M059J (cell line): Measurements from ENCODE around the gene MPRIP. TPM values are rescaled to one million over a fixed set of nuclear protein-coding genes. Genes with fewer than 3 reads are reported as not detected.

Source experiments
- DNase-seq: peaks from one replicate; pipeline ENCODE4 v3.0.0-alpha.2; 2012; ENCODE audit warnings: low read depth
- total RNA-seq: library from RNA; depleted of rRNA; stranded (reverse); fragments of >200 nt; shearing (Covaris generic); gene quantifications from 2 replicates; pipeline ENCODE4 v1.2.3, GENCODE V29; 2014

MPRIP gene
- total RNA-seq, 1 experiment from 2014 or later, result 127 TPM

DNA sequence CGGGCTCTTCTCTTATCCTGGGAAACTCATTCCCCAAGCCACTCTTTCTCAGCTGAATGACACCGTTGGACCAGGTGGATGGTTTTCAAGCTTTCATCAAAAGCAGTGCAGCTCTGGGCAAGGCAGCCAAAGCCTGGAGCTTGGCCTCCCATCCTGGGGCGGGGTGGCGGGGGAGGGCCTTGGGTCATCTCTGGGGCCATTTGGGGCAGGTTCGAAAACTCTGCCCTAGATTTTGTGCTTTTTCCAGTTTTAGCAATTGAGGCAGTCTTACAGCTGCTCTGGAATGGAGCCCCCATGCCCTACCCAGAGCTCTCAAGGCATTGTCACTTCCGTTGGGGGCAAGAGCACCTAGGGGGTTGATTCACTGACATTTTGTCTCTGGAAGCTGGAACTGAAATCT is 9.1 kb downstream of the MPRIP start:
- no peak for DNase-seq

GRCh38 chr17:17051791-17052461 is 9.7 kb downstream of the MPRIP start:
- DNase-seq, result peak; percentile 95

DNA sequence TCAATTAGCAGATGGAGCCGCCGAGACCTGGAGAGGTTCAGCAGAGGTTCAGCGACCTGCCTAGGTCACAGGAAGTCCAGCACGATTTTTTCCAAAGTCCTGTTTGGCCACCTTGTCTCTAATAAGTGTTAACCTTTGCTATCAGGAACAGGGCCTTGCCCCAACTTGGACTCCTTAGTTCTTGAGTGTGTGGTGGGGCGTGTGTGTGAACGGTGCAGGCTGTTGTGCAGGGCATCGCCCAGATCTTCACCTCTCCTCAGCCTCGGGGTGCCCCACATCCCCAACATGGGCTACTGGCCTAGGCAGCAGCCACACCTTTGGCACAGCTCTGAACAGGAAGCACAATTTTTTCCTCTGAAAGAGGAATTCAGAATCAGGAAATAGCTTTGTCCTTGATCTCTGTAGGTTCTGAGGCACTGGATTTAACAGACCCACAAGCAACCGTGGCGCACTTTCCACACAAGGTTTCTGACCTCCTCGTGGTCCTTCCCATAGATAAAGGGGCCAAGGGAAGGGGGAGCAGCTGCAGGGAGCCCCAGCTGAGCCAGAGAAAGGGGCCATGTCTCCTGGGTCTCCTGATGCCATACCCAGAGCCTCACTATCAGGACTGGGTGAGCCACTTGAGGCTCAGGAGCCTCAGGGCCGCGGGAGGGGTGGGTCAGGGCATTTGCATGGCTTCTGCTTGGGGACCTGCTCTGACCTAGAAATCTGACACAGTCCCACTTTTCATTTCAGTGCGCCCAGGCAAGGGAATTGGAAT is 10.4 kb downstream of the MPRIP start:
- DNase-seq, result no peak

GRCh38 chr17:17053446-17054379 is 11.5 kb downstream of the MPRIP start:
- DNase-seq, result no peak

- no peak for DNase-seq
Observed at GRCh38 chr17:17054636-17055035, 12.4 kb downstream of the MPRIP start.

DNA sequence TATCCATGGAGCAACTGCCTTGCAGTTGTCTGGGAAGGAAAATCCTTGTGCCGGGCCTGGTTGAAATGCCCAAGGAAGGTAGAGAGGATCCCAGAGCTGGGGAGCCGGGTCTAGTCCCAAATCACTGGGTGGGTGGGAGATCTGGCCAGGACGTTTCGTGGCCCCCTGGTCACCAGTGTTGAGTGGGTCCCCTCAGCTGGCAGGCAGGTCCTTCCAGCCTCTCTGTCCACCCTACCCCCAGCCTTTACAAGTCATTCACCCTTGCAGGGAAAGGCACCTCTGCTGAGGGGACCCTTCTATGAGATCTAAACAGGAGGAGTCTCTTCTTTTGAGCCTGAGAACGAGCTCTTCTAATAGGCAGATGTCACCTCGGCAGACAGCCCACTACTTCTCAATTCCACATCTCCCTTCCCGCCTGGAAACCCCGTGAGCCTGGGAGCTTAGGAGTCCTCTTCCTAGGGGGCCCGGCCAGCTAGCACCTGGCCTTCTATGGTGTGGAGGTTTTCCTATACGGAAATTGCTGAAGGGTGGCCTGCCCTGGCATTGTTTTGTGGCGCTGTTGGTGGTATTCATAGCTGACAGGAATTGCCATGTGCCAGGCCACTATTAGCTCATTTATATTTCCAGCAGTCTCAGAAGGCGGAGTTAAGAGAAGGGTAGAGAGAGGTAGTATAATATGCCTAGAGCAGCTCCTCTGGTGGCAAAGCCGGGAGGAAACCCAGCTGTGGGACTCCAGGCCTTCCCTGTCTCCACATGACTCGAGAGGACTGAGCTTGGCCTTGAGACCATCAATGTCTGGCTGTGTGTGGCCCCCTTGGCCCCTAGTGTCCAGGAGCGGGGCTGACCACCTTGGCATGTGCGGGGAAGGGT is 13.3 kb downstream of the MPRIP start:
- DNase-seq, result no peak

DNA sequence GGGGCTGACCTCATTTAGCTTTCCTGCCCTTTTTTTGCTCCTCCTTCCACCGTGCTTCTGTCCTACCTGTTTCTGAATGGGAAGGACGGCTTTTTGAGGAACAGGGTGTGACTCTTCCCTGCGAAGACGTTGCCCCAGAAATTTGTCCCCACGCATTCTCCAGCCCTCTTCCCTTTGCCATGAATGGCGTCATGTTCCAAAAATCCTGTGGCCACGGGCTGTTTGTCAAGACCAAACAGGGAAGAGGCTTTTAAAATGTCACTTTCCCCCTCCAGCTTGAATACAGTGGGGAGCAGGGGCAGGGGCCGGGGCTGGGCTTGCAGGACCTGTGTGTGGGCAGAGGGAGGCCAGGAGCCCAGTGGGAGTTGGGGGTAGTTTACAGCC is 13.9 kb downstream of the MPRIP start:
- DNase-seq, result no peak

GRCh38 chr17:17057057-17057551 is 14.8 kb downstream of the MPRIP start:
- no peak for DNase-seq

DNA sequence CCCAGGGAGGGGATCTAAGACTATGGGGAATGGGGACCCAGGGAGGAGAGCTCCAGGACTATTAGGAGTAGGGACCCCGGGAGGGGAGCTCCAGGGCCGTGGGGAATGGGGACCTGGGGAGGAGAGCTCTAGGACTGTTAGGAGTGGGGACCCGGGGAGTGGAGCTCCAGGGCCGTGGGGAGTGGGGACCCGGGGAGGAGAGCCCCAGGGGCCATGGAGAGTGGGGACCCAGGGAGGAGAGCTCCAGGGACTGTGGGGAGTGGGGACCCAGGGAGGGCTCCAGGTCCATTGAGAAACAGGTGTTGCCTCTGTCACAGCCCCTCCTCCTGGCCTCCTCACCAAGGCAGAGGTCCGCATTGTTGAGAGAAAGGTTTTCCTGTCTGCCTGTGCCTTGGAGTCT is 16.0 kb downstream of the MPRIP start:
- no peak for DNase-seq

- DNase-seq, result no peak
Observed at GRCh38 chr17:17059301-17059890, 17.1 kb downstream of the MPRIP start.

DNA sequence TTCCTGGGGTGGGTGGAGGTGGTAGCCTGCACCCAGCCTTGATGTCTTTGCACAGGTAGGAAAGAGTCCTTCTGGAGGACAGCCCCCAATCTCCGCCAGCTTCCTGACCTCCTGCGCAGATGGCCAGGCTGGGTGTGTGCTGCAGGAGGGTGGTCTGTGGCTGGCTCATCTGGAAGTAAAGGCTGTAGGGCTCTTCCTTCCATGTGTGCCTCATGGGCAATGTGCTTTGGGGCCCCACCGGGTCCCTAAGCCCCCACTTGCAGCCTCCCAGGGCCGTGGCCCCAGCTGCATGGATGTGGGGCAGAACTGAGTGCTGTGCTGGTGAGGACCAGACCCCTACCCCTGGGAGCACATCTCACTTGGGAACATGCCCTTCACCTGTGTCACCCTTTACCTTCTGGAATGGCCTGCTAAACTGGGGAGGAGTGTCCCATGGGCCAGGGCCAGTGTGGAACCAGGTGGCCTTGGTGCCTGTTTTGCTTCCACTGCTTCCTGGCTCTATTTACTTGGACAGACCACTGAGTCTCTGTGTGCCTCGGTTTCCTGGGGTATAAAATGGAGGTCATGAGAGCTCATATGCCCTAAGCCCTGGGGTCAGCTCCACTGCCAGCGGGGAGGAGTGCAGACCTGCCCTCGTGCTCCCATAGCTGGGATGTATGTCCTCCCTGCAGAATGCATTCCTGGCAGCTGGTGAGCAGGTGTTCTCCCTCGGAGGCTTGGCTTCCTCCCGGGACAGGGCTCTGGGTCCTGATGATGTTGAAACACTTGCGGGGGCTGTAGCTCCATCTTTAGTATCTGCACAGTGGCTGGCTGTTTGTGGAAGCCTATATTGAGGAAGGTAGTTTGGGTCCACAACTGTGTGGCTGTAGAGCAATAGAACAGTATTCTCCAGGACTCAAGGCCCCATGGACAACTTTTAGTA is 18.0 kb downstream of the MPRIP start:
- DNase-seq, result no peak

GRCh38 chr17:17060930-17061329 is 18.7 kb downstream of the MPRIP start:
- no peak for DNase-seq

DNA sequence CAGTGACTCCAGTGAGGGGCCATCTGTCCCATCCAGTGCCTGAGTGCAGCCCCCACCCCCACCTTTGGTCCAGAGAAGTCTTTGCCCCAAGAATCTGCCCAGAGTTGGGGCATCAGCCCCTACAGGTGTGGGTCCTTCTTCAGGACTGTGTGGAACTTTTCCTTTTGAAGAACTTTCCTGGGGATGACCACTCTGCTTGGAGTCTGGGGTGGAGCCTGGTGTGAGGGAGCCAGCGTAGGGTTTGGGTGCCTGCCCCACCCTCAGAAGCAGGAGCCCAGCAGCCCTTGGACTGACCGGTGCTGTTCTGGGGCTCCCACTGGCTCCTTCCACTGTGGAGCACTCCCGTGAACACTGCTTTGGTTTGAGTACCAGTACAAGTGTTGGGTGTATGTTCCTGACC is 19.3 kb downstream of the MPRIP start:
- DNase-seq, result no peak

DNA sequence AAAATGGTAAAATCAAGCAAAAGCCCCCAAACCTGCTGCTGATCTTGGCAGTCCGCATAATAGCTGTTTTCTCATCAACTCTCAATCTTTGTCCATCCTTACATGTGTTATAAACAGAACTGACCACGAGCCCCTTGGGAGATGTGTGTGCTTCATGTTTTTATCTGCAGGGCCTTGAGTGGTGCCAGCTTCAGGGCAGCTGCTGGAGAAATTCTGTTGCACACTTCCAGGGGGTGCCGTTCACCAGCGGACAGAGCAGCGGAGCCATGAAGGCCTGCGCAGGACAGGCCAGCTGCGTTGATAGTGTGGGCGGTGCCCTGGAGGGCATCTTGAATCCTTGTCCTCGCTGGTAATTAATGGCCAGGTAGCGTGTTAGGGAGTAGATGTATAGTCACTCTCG is 20.1 kb downstream of the MPRIP start:
- DNase-seq, result no peak

- no peak for DNase-seq
Observed at GRCh38 chr17:17062866-17063265, 20.6 kb downstream of the MPRIP start.

- peak; percentile 76 for DNase-seq
Observed at GRCh38 chr17:17063546-17064122, 21.4 kb downstream of the MPRIP start.

GRCh38 chr17:17064322-17064721 is 22.1 kb downstream of the MPRIP start:
- no peak for DNase-seq

DNA sequence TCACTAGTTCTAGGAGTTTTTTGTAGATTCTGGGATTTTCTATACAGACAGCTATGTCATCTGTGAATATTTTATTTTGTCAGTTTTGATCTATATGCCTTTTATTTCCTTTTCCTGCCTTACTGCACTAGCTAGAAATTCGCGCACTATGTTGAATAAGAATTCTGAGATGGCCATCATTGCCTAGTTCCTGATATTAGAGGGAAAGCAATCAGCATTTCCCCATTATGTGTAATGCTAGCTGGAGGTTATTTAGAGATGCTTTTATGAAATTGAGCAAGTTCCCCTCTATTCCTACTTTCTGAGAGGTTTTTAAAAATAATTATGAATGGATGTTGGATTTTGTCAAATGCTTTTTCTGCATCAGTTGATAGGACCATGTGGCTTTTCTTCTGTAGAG is 23.8 kb downstream of the MPRIP start:
- DNase-seq, result no peak

DNA sequence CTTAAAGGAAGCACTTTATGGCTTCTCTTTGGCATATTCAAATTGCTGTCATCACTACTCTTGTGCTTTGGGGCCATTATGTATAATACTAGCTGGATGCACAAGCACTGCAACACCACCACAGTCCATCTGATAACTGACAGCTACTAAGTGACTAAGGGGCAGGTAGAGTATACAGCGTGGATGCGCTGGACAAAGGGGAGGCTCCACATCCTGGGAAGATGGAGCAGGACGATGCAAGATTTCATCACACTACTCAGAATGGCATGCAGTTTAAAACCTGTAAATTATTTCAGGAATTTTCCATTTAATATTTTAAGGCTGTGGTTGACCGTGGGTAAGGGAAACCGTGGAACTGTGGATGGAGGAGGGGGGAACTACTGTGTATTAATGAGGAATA is 25.0 kb downstream of the MPRIP start:
- DNase-seq, result peak; percentile 66
